ENCODE data around the gene KLHL30. TPM values are rescaled to one million over a fixed set of nuclear protein-coding genes. Genes with fewer than 3 reads are reported as not detected.
A peak's percentile ranks its signal among the peaks of the same experiment; 100 is the strongest.

Gene KLHL30
- total RNA-seq, 4 donors from 2014 or later = 0.09 to 0.38 (median 0.18) TPM; not detected in 1

DNA sequence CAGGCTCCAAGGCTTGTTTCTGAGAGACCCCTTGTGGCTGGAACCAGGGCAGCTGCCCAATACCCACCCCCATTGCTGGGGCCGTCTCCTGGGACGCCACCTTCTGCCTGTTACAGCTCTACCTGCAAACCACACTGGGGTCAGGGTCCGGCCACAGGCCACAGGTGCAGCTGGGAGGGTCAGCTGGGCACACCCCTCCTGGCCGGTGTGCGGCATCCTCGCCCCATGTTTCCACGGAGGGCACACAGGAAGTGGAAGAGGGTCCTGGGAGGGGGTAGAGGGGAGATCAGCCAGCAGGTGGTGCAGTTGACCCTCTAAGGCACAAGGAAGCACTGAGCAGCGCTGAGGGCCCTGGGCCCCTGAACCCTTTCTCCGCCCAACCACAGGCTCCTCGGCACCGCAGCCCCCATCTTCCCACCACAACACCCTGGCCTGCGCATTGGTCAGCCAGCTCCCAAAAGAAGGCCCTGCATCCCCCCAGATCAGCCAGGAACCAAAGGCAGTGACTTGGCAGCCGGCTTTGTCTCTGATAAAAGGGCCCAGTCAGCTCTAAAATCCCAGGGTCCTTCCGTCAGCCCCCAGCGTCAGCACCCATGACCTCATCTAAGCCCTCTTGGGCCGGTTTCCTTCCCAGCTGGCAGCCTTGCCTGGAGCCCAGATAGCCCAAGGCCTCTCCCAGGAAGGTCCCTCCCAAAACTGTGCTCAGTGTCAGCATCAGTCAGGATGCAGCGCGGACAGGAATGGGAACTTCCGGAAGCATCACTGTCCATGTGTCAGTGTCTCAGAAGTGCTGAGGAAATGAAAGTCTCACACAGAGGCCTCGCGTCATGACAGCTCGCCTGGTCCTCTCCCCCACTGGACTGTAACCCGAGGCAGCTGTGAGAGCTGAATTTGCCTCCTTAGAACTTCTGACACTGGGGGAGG, 22.0 kb downstream of the KLHL30 start:
- Histone ChIP-seq H3K27me3 (peaks cover 0 to 75% (median 7%) of the 10 kb centered on the region in 4 donors), H3K9me3 (no peaks in the 10 kb centered on the region), H3K27ac (no peak overlapping the region), H3K36me3 (no peaks in the 10 kb centered on the region), H3K4me3 (no peak overlapping the region), H3K4me1 (peaks cover 10 to 44% (median 25%) of the 10 kb centered on the region in 3 donors)
- intact Hi-C loops (cut with DNase I) = no loop called here
- TF ChIP-seq POLR2A (IDR thresholded peaks at IDR 0.05) = no peak
- TF ChIP-seq, protein P1, sequence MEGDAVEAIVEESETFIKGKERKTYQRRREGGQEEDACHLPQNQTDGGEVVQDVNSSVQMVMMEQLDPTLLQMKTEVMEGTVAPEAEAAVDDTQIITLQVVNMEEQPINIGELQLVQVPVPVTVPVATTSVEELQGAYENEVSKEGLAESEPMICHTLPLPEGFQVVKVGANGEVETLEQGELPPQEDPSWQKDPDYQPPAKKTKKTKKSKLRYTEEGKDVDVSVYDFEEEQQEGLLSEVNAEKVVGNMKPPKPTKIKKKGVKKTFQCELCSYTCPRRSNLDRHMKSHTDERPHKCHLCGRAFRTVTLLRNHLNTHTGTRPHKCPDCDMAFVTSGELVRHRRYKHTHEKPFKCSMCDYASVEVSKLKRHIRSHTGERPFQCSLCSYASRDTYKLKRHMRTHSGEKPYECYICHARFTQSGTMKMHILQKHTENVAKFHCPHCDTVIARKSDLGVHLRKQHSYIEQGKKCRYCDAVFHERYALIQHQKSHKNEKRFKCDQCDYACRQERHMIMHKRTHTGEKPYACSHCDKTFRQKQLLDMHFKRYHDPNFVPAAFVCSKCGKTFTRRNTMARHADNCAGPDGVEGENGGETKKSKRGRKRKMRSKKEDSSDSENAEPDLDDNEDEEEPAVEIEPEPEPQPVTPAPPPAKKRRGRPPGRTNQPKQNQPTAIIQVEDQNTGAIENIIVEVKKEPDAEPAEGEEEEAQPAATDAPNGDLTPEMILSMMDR (IDR thresholded peaks at IDR 0.05) = no peak
- DNase-seq = no peak
- WGBS, 2 donors = 70 to 77% methylated on average over 3 to 16 of the region's 23 CpGs

DNA sequence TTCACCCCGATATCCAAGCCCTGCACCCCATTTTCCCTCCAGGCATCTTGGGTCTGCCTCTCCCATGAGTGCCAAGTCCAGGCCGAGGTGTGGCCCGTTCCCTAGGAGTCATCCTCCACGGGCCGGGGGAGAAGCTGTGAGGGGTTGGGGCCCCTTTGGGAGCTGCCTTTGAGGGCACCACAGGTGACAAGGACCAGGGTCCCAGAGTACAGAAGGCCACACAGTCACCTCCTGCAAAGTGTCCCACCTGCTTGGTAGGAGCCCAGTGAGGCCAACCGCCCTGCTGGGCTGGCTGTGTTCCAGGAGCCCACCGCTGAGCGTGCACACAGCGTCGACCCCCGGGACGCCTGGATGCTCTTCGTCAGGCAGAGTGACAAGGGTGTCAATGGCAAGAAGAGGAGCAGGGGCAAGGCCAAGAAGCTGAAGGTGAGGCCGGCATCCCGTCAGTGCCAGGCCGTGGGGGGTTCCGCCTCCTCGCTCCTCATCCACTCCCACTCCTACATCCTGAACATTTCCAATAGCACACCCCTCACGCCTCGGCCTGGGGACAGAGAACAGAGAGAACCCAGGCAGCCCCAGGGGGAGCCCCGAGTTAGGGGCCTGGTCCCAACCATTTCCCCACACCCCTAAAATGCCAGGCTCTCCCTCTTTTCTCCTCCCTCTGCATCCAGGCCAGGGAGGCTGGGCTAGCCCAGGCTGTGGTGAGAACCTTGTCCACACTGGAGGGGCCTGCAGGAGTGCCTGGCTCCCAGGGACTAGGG, 23.0 kb downstream of the KLHL30 start:
- 86 to 87% methylated on average over 6 to 8 of the region's 21 CpGs for WGBS, 2 donors
- Histone ChIP-seq H3K27ac (no peak overlapping the region), H3K36me3 (peaks cover 0 to 2% (median 0%) of the 10 kb centered on the region in 3 donors), H3K27me3 (peaks cover 0 to 75% (median 7%) of the 10 kb centered on the region in 4 donors), H3K4me3 (no peak overlapping the region), H3K9me3 (no peaks in the 10 kb centered on the region), H3K4me1 (peaks cover 7 to 37% (median 25%) of the 10 kb centered on the region in 3 donors)
- no peak for TF ChIP-seq POLR2A (IDR thresholded peaks at IDR 0.05)
- TF ChIP-seq, protein P1 (IDR thresholded peaks at IDR 0.05) = no peak
- DNase-seq = no peak
- intact Hi-C loops (cut with DNase I) = no loop called here

DNA sequence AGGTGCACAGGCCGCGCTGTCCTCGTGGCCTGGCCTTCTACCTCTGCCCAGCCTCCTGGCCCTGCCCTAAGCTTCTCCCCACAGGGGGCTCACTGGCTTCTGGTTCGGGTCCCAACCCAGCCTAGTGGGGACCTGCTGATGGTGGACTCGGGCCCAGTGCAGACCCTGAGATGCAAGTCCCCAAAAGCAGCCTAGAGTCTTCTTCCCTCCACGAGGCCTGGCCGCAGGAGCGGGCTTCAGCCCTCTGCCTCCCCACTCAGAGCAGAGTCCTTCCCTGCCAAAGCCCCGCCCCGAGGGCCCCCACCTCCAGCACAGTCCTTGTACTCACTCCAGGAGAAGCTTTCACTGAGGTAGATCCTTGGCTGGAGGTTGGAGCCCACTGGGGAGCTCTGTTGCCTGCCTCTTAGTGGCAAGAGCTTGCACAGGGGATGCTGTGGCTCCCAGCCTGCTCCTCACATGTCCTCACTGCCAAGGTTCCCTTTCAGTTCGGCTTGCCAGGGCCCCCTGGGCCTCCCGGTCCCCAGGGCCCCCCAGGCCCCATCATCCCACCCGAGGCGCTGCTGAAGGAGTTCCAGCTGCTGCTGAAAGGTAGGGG, 23.9 kb downstream of the KLHL30 start:
- DNase-seq = no peak
- Histone ChIP-seq H3K27me3 (peaks cover 0 to 75% (median 7%) of the 10 kb centered on the region in 4 donors), H3K4me1 (peaks cover 7 to 37% (median 25%) of the 10 kb centered on the region in 3 donors), H3K9me3 (no peaks in the 10 kb centered on the region), H3K36me3 (peaks cover 0 to 11% (median under 1%) of the 10 kb centered on the region in 3 donors), H3K4me3 (no peak overlapping the region), H3K27ac (no peak overlapping the region)
- TF ChIP-seq, protein P1 (IDR thresholded peaks at IDR 0.05) = no peak
- no peak for TF ChIP-seq POLR2A (IDR thresholded peaks at IDR 0.05)
- intact Hi-C loops (cut with DNase I) = no loop called here
- no CpG with 5 or more reads among the region's 14 CpGs for WGBS, 2 donors

DNA sequence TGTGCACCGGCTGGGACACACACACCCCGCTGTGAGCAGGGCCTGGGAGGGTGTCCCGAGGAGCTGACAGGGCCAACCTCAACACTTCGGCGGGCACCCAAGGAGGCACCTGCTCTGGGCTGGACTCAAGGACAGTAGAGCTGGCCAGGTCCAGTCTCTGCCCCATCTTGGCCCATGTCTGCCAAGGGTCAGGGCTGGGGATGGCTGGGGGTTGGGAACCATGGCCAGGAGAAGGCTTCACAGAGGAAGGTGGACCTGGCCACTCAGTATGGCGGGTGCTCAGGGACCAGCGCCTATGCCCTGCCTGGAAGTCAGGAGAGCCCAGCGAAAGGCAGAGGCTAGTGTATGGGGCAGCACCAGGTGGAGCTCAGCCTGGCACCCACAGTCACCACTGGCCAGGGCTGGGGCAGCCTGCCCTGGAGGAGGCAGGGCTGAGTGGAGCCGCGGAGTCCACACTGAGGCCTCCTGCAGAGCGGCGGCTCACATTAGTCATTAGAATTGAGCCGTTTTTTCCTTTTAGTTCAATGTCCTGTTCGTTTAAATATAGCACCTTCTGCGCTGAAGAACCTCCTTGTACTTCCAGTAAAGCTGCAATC, 24.5 kb downstream of the KLHL30 start:
- intact Hi-C loops (cut with DNase I) = no loop called here
- H3K36me3 ChIP-seq = peaks cover 0 to 17% (median 3%) of the 10 kb centered on the region in 3 donors
- DNase-seq = no peak
- TF ChIP-seq POLR2A (IDR thresholded peaks at IDR 0.05) = no peak
- no peaks in the 10 kb centered on the region for H3K9me3 ChIP-seq
- 38 to 80% methylated on average over 7 to 9 of the region's 15 CpGs for WGBS, 2 donors
- no peak overlapping the region for H3K27ac ChIP-seq
- H3K4me3 ChIP-seq = peak overlapping the region in 1 of 4 donors; percentile 55
- H3K27me3 ChIP-seq = peaks cover 0 to 70% (median 7%) of the 10 kb centered on the region in 4 donors
- H3K4me1 ChIP-seq = peaks cover 7 to 35% (median 25%) of the 10 kb centered on the region in 3 donors

Data from esophagus squamous epithelium (tissue), 5 donors.